Measurements from ENCODE around the gene SNX24.

- TF ChIP-seq POLR2AphosphoS5 (IDR thresholded peaks at IDR 0.05; ENCODE audit: low read depth) (no peak), JUNB (IDR thresholded peaks at IDR 0.05; ENCODE audit: unreplicated experiment) (no peak), EZH2 (IDR thresholded peaks at IDR 0.05; ENCODE audit: low read depth, unreplicated experiment) (no peak), REST (IDR thresholded peaks at IDR 0.05; ENCODE audit: unreplicated experiment) (no peak), CREB1 (CRISPR knock-in tag; IDR thresholded peaks at IDR 0.05; ENCODE audit: low read depth) (no peak), ZNF462 (CRISPR knock-in tag; IDR thresholded peaks at IDR 0.05) (no peak), EZH2phosphoT487 (IDR thresholded peaks at IDR 0.05; ENCODE audit: unreplicated experiment) (no peak)
- TF ChIP-seq, protein P1, sequence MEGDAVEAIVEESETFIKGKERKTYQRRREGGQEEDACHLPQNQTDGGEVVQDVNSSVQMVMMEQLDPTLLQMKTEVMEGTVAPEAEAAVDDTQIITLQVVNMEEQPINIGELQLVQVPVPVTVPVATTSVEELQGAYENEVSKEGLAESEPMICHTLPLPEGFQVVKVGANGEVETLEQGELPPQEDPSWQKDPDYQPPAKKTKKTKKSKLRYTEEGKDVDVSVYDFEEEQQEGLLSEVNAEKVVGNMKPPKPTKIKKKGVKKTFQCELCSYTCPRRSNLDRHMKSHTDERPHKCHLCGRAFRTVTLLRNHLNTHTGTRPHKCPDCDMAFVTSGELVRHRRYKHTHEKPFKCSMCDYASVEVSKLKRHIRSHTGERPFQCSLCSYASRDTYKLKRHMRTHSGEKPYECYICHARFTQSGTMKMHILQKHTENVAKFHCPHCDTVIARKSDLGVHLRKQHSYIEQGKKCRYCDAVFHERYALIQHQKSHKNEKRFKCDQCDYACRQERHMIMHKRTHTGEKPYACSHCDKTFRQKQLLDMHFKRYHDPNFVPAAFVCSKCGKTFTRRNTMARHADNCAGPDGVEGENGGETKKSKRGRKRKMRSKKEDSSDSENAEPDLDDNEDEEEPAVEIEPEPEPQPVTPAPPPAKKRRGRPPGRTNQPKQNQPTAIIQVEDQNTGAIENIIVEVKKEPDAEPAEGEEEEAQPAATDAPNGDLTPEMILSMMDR (conservative IDR thresholded peaks at IDR 0.05; ENCODE audit: low read depth in 2 of 2): no peak
- TF ChIP-seq, protein P2, sequence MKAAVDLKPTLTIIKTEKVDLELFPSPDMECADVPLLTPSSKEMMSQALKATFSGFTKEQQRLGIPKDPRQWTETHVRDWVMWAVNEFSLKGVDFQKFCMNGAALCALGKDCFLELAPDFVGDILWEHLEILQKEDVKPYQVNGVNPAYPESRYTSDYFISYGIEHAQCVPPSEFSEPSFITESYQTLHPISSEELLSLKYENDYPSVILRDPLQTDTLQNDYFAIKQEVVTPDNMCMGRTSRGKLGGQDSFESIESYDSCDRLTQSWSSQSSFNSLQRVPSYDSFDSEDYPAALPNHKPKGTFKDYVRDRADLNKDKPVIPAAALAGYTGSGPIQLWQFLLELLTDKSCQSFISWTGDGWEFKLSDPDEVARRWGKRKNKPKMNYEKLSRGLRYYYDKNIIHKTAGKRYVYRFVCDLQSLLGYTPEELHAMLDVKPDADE (IDR thresholded peaks at IDR 0.05): no peak
These were observed 1.1 kb upstream of the SNX24 start for GRCh38 chr5:122844136-122844909.

Data from GM23338 (cell line).